RPMI7951 (cell line): ENCODE measurements around the gene SRGAP2. TPM values are rescaled to one million over a fixed set of nuclear protein-coding genes. Genes with fewer than 3 reads are reported as not detected.
"Not testable (repeated sequence)": the region's sequence is repeated elsewhere in the genome, so short reads cannot be mapped to it uniquely, and the experiment has no call there.

ENCODE experiments used
- DNase-seq: peaks from one replicate; pipeline ENCODE4 v3.0.0-alpha.2; 2012; ENCODE audit warnings: low read depth
- total RNA-seq: library from RNA; depleted of rRNA; stranded (reverse); fragments of >200 nt; shearing (Covaris generic); gene quantifications from 2 replicates; pipeline ENCODE4 v1.2.3, GENCODE V29; 2014; rRNA removed

SRGAP2 gene
- total RNA-seq, 1 experiment from 2014 or later = 38.9 TPM

DNA sequence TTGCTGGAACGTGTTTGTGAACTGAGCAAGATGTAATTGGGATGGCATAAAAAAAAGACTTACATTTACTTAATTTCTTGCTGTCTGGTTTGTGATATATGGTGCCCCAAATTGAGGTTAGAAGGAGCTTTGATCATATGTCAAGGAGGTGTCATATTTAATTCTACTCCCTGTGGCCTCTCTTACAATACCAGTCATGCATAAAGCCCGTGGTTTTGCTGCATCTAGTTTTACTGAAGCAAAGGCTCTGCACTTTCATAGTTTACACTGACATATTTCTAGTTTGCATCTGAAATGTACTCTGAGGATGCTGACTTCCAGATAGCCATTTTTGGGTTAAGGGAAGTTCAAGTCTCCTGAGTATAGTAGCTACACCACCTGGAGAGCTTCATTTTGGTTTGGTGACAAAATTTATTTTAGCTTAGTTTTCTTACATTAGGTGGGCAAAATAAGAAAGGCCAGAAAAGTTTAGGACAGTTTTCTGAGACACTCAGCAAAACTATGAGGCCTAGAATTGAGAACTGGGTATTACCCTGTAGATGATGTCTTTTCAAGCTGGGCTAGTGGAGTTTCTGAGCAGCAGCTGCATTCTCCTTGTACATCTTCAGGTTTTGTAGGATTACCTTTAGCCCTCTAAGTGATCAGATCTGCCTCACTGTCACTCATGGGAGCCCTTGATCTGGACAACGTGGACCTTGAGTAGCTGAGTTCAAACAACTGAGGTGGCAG is 47.8 kb downstream of the SRGAP2 start:
- not testable (repeated sequence) for DNase-seq

DNA sequence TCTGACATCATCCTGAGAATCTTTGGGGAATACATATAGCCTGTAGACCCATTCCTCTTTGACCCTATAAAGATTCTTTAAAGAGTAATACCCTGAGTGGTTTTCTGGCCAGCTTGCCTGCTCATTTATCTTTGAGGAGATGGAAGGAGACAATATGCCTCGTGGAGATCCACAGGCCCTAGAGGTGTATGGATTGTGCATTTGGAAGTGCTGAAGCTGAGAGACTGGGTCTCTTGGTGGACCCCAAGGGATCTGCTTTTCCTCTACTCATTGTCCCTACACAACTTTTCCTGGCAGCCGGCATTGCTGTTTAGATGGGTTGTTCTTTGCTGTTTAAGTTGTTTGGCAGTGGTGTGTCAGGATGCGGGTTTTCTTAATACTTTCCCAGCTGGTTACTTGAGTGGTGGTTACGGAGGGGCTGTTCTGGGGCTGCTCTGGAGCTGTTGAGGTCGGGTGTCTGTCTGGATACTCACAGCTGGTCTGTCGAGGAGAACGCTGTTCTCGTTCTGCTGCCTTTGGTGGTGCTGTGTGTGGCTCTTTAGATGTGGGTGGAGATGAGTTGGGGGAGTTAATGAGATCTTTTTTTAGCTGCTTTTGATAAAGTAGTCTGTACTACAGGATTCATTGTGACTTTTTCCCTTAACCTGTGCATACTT is 49.5 kb downstream of the SRGAP2 start:
- peak; percentile 50 for DNase-seq

Other genes with a start within 250 kb of the SRGAP2 start
- gene RAB7B, start 200.1 kb upstream of the SRGAP2 start, total RNA-seq = 0.96 and 0.98 TPM in 2 replicates
- 0.60 TPM in 1 of 2 replicates, not detected in the other for gene CTSE, start 179.6 kb upstream of the SRGAP2 start, total RNA-seq
- not detected in 2 replicates for gene RHEX, start 150.4 kb upstream of the SRGAP2 start, total RNA-seq
- gene AVPR1B, start 86.2 kb upstream of the SRGAP2 start, total RNA-seq = not detected in 2 replicates
- 7.5 and 12.1 TPM in 2 replicates for gene FAM72A, start 702 bp upstream of the SRGAP2 start, total RNA-seq